CD4-positive, alpha-beta T cell (primary cell): ENCODE measurements around the gene LENG1. TPM values are rescaled to one million over a fixed set of nuclear protein-coding genes. Genes with fewer than 3 reads are reported as not detected.
A peak's percentile ranks its signal among the peaks of the same experiment; 100 is the strongest.
"Not testable (repeated sequence)": the region's sequence is repeated elsewhere in the genome, so short reads cannot be mapped to it uniquely, and the experiment has no call there.

Experiments
- ATAC-seq: fragments of 200-7000 bp; cut with Tn5 transposase; one replicate; pipeline ENCODE4 v1.10.0; 2022; ENCODE audit warnings: mild to moderate bottlenecking; ENCODE audit not compliant: poor library complexity
- CTCF ChIA-PET: fragments of 350-600 bp; sonication (Branson Sonifier 250); formaldehyde crosslinking; loops from one replicate; lab custom pipeline; 2021; ENCODE audit warnings: antibody characterized with exemption, inconsistent platforms; lab: Charles Lee
- POLR2A ChIA-PET: fragments of 350-600 bp; sonication (Branson Sonifier 250); formaldehyde crosslinking; loops from one replicate; lab custom pipeline; 2021; ENCODE audit warnings: antibody characterized with exemption, inconsistent platforms; lab: Charles Lee
- DNase-seq, 14 experiments: peaks; one replicate each; pipeline ENCODE4 v3.0.0-alpha.2; 2013 to 2020; ENCODE audit warnings: mixed read lengths in 2 of 14
- H3K27ac ChIP-seq, 2 donors: one replicate each; pipeline versions ENCODE4 v1.5.1 to v1.7.0; 2013; ENCODE audit warnings: low read length in 2 of 2, low read depth in 1 of 2, mild to moderate bottlenecking in 1 of 2
- H3K27me3 ChIP-seq, 2 experiments: 1 replicate in 1 of 2; 2 replicates in 1 of 2; pipeline versions ENCODE4 v1.6.1 to v1.7.0; 2013; ENCODE audit warnings: low read length in 2 of 2, control low read depth in 1 of 2, mild to moderate bottlenecking in 1 of 2, moderate library complexity in 1 of 2; ENCODE audit not compliant: insufficient read depth in 2 of 2, control insufficient read depth in 1 of 2
- H3K36me3 ChIP-seq: one replicate; pipeline ENCODE4 v1.6.1; 2013; ENCODE audit warnings: low read length, control low read depth; ENCODE audit not compliant: insufficient read depth
- H3K4me1 ChIP-seq: one replicate; pipeline ENCODE4 v1.6.1; 2013; ENCODE audit warnings: low read length, control low read depth; ENCODE audit not compliant: insufficient read depth
- H3K4me3 ChIP-seq: one replicate; pipeline ENCODE4 v1.5.1; 2013; ENCODE audit warnings: mild to moderate bottlenecking, low read length, moderate library complexity
- H3K9me3 ChIP-seq, 2 experiments: 1 replicate in 1 of 2; 2 replicates in 1 of 2; pipeline versions ENCODE4 v1.6.1 to v1.7.0; 2013; ENCODE audit warnings: low read length in 2 of 2, mild to moderate bottlenecking in 2 of 2, control low read depth in 1 of 2, moderate library complexity in 1 of 2; ENCODE audit not compliant: control insufficient read depth in 1 of 2, insufficient read depth in 1 of 2
- H3K27ac Mint-ChIP-seq: one replicate; pipeline ENCODE4 v1.8.0; 2020; ENCODE audit warnings: mixed read lengths
- H3K27me3 Mint-ChIP-seq: one replicate; pipeline ENCODE4 v1.8.0; 2021; ENCODE audit warnings: mixed read lengths
- H3K36me3 Mint-ChIP-seq: one replicate; pipeline ENCODE4 v1.8.0; 2021; ENCODE audit warnings: low read depth, mixed read lengths
- H3K4me1 Mint-ChIP-seq: one replicate; pipeline ENCODE4 v1.8.0; 2021; ENCODE audit warnings: low read depth, mixed read lengths
- H3K4me3 Mint-ChIP-seq: one replicate; pipeline ENCODE4 v1.8.0; 2020; ENCODE audit warnings: mild to moderate bottlenecking, mixed read lengths
- H3K9me3 Mint-ChIP-seq: one replicate; pipeline ENCODE4 v1.8.0; 2020; ENCODE audit warnings: mixed read lengths
- intact Hi-C, 2 experiments: fragments of 100-400 bp; cut with DNase I in 1 of 2; cut with micrococcal nuclease in 1 of 2; formaldehyde crosslinking; loops; one replicate each; pipeline versions ENCODE4 v1.15.1 to v1.9.0; 2023 to 2025; cut with DNase I, micrococcal nuclease
- total RNA-seq, 174 experiments: library from RNA in 2 of 174; stranded (reverse) in 2 of 174; gene quantifications; one replicate each; pipeline ENCODE4 v1.2.3 and lab custom pipeline; 2021 to 2026
- TF ChIP-seq, protein P1 (sequence below): fragments of 200-600 bp; IDR thresholded peaks from one replicate; pipeline ENCODE4 v1.8.0; 2022; ENCODE audit warnings: antibody characterized with exemption, mild to moderate bottlenecking

Gene LENG1
- total RNA-seq, 2 experiments from 2014 or later, result 14.4 to 16.0 TPM

DNA sequence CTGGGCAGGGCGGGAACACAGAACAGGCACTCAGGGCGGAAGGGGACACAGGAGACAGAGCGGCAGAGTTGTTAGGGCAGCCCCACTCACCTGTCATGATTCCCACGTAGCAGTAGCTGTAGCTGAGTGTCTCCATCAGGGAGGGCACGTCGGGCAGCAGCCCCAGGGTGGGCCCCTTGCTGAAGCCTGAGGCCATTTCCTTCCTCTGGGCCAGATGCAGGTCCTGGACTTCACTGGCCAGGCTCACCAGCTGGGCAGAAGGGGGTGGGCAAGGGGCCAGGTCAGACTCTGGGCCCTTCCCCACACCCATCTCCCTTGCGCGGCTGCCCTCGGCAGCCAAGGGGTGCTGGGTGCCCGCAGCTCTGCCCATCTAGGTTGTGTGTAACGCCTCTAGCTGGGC lies 23.9 kb upstream of the LENG1 start:
- Mint-ChIP-seq H3K4me3 (no peak overlapping the region), H3K9me3 (no peaks in the 10 kb centered on the region), H3K4me1 (peaks cover 12% of the 10 kb centered on the region), H3K27me3 (no peaks in the 10 kb centered on the region), H3K36me3 (peaks cover 16% of the 10 kb centered on the region), H3K27ac (no peak overlapping the region)
- Histone ChIP-seq H3K4me3 (no peak overlapping the region), H3K9me3 (no peaks in the 10 kb centered on the region), H3K36me3 (peaks cover 10% of the 10 kb centered on the region), H3K27ac (no peak overlapping the region), H3K27me3 (no peaks in the 10 kb centered on the region), H3K4me1 (peaks cover 8% of the 10 kb centered on the region)
- CTCF ChIA-PET, result no interaction called here
- intact Hi-C loops, result no loop called here
- DNase-seq (no peak), ATAC-seq (no peak)
- POLR2A ChIA-PET, result no interaction called here
- TF ChIP-seq, protein P1, sequence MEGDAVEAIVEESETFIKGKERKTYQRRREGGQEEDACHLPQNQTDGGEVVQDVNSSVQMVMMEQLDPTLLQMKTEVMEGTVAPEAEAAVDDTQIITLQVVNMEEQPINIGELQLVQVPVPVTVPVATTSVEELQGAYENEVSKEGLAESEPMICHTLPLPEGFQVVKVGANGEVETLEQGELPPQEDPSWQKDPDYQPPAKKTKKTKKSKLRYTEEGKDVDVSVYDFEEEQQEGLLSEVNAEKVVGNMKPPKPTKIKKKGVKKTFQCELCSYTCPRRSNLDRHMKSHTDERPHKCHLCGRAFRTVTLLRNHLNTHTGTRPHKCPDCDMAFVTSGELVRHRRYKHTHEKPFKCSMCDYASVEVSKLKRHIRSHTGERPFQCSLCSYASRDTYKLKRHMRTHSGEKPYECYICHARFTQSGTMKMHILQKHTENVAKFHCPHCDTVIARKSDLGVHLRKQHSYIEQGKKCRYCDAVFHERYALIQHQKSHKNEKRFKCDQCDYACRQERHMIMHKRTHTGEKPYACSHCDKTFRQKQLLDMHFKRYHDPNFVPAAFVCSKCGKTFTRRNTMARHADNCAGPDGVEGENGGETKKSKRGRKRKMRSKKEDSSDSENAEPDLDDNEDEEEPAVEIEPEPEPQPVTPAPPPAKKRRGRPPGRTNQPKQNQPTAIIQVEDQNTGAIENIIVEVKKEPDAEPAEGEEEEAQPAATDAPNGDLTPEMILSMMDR, result no peak

DNA sequence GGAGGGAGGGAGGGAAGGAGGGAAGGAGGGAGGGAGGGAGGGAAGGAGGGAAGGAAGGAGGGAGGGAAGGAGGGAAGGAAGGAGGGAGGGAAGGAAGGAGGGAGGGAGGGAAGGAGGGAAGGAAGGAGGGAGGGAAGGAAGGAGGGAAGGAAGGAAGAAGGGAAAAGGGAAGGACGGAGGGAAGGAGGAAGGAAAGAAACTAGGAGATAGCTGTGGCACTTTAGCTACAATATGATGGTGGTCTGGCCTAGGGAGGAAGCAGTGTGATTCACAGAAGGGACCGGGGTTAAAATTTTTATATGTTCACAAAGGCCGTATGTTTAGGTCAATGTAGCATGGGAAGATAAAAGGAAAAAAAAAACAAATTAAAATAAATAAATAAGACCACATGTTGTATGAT lies 22.4 kb upstream of the LENG1 start:
- H3K27me3 ChIP-seq, CTCF ChIA-PET, H3K36me3 ChIP-seq, H3K27me3 Mint-ChIP-seq, POLR2A ChIA-PET, H3K9me3 Mint-ChIP-seq, H3K27ac Mint-ChIP-seq, H3K4me3 ChIP-seq, H3K4me1 ChIP-seq, intact Hi-C loops, H3K9me3 ChIP-seq, ATAC-seq, H3K4me1 Mint-ChIP-seq, H3K27ac ChIP-seq, H3K4me3 Mint-ChIP-seq, DNase-seq: not testable (repeated sequence)
- peaks cover 20% of the 10 kb centered on the region for H3K36me3 Mint-ChIP-seq

DNA sequence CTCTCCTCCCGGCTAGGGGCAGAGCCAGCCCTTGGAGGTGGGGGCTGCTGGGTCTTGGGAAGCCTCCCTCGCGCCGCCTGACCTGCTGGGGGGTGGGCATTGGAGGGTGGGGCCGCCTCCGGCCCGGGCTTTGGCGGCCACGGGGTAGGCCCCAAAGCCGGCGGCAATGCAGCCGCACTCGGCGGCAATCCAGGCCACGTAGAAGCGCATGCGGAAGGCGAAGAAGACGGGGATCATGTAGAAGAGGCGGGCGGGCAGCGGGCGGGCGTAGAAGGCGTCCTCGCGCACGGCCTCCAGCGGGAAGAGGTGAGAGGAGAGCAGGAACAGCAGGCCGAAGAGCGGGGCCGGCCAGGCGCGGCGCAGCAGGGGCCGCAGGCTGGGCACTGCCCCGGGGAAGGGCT lies 21.2 kb upstream of the LENG1 start:
- no peaks in the 10 kb centered on the region for H3K27me3 Mint-ChIP-seq

More for the DNA sequence above, 21.2 kb upstream of the LENG1 start:
- no peaks in the 10 kb centered on the region for H3K9me3 Mint-ChIP-seq
- H3K36me3 ChIP-seq, result peaks cover 8% of the 10 kb centered on the region
- no peaks in the 10 kb centered on the region for H3K4me1 Mint-ChIP-seq
- ChIA-PET POLR2A (interaction anchor here (0.9 kb wide), 1 partner anchor 9 kb away, joined by 4 read pairs; the partner anchor contains the start of gene MBOAT7), CTCF (no interaction called here)
- intact Hi-C loops, result no loop called here
- no peak overlapping the region for H3K4me3 Mint-ChIP-seq
- DNase-seq, result peak in 1 of 14 experiments; percentile 17
- no peak overlapping the region for H3K27ac ChIP-seq
- no peak for ATAC-seq
- no peaks in the 10 kb centered on the region for H3K4me1 ChIP-seq
- no peaks in the 10 kb centered on the region for H3K9me3 ChIP-seq
- H3K27me3 ChIP-seq, result no peaks in the 10 kb centered on the region
- no peak overlapping the region for H3K27ac Mint-ChIP-seq
- peaks cover 20% of the 10 kb centered on the region for H3K36me3 Mint-ChIP-seq
- H3K4me3 ChIP-seq, result no peak overlapping the region
- TF ChIP-seq, protein P1, result no peak
